ENCODE results near the gene PGC. TPM values are rescaled to one million over a fixed set of nuclear protein-coding genes. Genes with fewer than 3 reads are reported as not detected.

The PGC gene
- total RNA-seq, result 1 to 10 TPM in 1 of 3 donors, not detected in 2; 3.2 TPM

DNA sequence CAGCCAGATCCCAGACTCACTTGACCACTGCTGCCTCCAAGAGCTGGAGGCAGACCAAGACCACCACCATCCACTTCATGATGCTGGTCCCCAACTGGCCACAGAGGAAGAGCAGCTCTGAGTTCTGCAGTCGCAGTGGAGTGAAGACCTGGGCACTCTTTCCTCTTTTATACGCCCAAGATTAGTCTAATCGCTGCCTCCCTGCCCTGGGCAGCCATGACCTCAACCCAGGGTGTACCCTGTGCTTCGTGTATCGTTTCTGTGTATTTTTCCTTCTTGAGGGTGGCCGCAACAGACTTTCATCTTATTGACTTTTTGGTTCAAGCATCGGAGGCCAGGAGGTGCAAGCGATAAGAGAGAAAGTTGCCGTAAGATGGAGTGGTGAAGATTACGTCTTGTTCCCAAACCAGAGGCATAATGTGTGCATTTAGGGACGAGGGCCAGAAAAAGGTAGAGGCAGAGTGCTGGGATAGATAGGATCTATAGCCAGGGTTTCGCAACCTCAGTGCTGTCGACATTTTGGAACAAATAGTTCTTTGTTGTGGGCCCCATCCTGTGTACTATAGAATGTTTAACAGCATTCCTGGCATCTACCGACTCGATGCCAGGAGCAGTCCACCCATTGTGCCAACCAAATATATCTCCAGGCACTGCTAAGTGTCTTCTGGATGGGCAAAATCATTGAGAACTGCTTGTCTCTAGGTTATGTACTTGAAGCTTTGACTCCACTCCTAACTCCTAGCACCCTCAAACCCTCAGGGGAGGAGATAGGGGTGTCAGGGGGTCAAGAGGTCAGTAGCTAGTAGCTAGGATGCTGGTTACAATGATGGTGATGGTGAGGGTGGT, at the start of gene PGC:
PGC (minus strand) TSS at position 142 of the 846 bp plus-strand sequence; CDS start at position 79, 63 bp downstream.
- intact Hi-C loops (cut with DNase I; ENCODE audit: low total_unique reads), result no loop called here
- no peak within 1 kb of the TSS for H3K27ac ChIP-seq
- DNase-seq (ENCODE audit: low spot score in 2 of 2), result no peak
- H3K4me3 ChIP-seq, result no peak within 1 kb of the TSS
- H3K9me3 ChIP-seq, result no peaks in the 10 kb centered on the region
- H3K36me3 ChIP-seq, result no peaks in the 10 kb centered on the region
- H3K4me1 ChIP-seq, result no peaks in the 10 kb centered on the region
- TF ChIP-seq POLR2A (IDR thresholded peaks at IDR 0.05) (no peak), POLR2AphosphoS5 (IDR thresholded peaks at IDR 0.05) (no peak)
- TF ChIP-seq, protein P1, sequence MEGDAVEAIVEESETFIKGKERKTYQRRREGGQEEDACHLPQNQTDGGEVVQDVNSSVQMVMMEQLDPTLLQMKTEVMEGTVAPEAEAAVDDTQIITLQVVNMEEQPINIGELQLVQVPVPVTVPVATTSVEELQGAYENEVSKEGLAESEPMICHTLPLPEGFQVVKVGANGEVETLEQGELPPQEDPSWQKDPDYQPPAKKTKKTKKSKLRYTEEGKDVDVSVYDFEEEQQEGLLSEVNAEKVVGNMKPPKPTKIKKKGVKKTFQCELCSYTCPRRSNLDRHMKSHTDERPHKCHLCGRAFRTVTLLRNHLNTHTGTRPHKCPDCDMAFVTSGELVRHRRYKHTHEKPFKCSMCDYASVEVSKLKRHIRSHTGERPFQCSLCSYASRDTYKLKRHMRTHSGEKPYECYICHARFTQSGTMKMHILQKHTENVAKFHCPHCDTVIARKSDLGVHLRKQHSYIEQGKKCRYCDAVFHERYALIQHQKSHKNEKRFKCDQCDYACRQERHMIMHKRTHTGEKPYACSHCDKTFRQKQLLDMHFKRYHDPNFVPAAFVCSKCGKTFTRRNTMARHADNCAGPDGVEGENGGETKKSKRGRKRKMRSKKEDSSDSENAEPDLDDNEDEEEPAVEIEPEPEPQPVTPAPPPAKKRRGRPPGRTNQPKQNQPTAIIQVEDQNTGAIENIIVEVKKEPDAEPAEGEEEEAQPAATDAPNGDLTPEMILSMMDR (IDR thresholded peaks at IDR 0.05), result no peak
- H3K27me3 ChIP-seq, result no peaks in the 10 kb centered on the region

DNA sequence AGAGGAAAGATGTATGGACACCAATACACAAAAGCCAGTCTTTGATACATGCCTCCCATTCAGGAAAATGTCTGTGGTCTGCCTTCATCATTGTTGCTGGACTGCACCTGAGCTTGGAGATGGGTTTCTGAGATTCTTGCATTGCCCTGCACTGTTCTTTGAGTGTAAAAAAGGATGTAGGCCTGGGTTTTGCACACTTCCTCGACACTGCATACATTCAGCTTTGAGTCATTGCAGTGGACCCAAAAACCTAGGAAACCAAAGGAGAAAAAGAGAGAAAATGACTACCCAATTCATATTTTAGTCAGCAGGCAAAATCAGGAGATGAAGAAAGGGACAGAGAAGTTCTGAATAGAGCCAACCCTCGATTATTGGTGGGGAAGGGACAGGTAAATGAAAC, 49.3 kb upstream of the PGC start:
- no peak overlapping the region for H3K4me3 ChIP-seq
- no peak overlapping the region for H3K27ac ChIP-seq
- intact Hi-C loops (cut with DNase I; ENCODE audit: low total_unique reads), result no loop called here
- no peaks in the 10 kb centered on the region for H3K27me3 ChIP-seq
- no peaks in the 10 kb centered on the region for H3K9me3 ChIP-seq
- no peaks in the 10 kb centered on the region for H3K4me1 ChIP-seq
- H3K36me3 ChIP-seq, result no peaks in the 10 kb centered on the region
- TF ChIP-seq, protein P1 (IDR thresholded peaks at IDR 0.05), result no peak
- TF ChIP-seq POLR2AphosphoS5 (IDR thresholded peaks at IDR 0.05) (no peak), POLR2A (IDR thresholded peaks at IDR 0.05) (no peak)
- DNase-seq (ENCODE audit: low spot score in 2 of 2), result no peak

DNA sequence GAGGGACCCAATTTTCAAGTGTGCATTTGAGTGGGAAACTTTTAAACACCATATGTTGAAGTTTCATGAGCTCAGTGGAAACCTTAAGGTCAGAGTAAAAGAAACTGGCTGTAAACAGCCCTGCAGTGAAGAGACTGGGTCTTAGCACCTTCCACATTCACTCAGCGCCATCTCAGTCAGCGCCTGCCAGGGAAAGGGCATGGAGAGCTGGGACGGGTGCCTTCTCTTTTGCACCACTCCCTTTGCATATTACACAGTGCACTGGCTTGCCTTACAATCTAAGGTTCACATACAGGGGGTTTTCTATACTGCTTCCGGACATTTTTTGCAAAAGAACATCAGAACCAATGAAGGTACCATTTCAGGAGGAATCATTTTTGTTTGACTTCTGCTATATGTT, 44.8 kb upstream of the PGC start:
- no peaks in the 10 kb centered on the region for H3K27me3 ChIP-seq
- H3K4me3 ChIP-seq, result no peak overlapping the region
- intact Hi-C loops (cut with DNase I; ENCODE audit: low total_unique reads), result no loop called here
- H3K9me3 ChIP-seq, result no peaks in the 10 kb centered on the region
- no peak overlapping the region for H3K27ac ChIP-seq
- no peak for DNase-seq (ENCODE audit: low spot score in 2 of 2)
- TF ChIP-seq POLR2A (IDR thresholded peaks at IDR 0.05) (no peak), POLR2AphosphoS5 (IDR thresholded peaks at IDR 0.05) (no peak)
- TF ChIP-seq, protein P1 (IDR thresholded peaks at IDR 0.05), result no peak
- H3K4me1 ChIP-seq, result peaks cover 0 to 11% of the 10 kb centered on the region in 2 donors
- H3K36me3 ChIP-seq, result no peaks in the 10 kb centered on the region

DNA sequence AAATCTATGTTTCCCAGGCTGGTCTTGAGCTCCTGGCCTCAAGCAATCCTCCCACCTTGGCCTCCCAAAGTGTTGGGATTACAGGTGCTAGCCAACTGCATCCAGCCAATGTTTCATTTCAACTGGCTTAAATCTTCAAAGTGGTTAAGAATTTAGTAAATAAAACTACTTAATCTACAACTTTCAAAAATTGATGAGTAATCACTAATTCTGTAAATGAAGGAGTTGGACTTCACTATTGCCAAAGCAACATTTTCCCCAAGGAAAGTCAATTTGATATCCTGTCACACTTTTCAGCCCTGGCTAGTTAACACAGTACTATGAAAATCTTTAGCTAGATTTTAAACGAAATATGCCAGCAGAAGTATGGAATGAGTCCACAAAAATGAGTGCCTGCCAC, 44.1 kb upstream of the PGC start:
- TF ChIP-seq POLR2AphosphoS5 (IDR thresholded peaks at IDR 0.05) (no peak), POLR2A (IDR thresholded peaks at IDR 0.05) (no peak)
- TF ChIP-seq, protein P1 (IDR thresholded peaks at IDR 0.05), result no peak

DNA sequence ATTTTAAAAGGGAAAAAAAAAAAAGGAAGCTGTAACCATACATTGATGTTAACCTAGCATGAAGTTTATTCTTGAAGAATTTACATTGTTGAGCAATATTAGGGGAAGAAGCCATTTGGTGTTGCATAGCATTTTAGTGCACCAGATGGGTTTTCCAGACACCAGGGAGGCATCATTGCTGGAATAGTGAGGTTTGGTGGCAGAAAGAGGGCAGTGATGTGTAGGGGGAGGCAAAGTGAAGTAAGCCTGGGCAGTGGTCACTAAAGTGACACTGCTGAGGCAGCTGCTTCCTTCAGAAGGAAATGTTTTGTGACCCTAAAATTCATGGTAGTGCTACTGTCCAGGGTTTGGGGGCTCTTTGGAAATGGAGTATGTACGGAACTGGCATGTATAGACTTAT, 42.8 kb upstream of the PGC start:
- H3K4me3 ChIP-seq, result no peak overlapping the region
- H3K27me3 ChIP-seq, result no peaks in the 10 kb centered on the region
- intact Hi-C loops (cut with DNase I; ENCODE audit: low total_unique reads), result no loop called here
- no peaks in the 10 kb centered on the region for H3K36me3 ChIP-seq
- peaks cover 0 to 17% of the 10 kb centered on the region in 2 donors for H3K4me1 ChIP-seq
- TF ChIP-seq POLR2AphosphoS5 (IDR thresholded peaks at IDR 0.05) (no peak), POLR2A (IDR thresholded peaks at IDR 0.05) (no peak)
- TF ChIP-seq, protein P1 (IDR thresholded peaks at IDR 0.05), result no peak
- H3K9me3 ChIP-seq, result no peaks in the 10 kb centered on the region
- no peak overlapping the region for H3K27ac ChIP-seq
- DNase-seq (ENCODE audit: low spot score in 2 of 2), result no peak

More for the DNA sequence above, 44.1 kb upstream of the PGC start:
- intact Hi-C loops (cut with DNase I; ENCODE audit: low total_unique reads), result no loop called here
- no peak for DNase-seq (ENCODE audit: low spot score in 2 of 2)
- Histone ChIP-seq H3K27me3 (no peaks in the 10 kb centered on the region), H3K4me1 (peaks cover 0 to 11% of the 10 kb centered on the region in 2 donors), H3K9me3 (no peaks in the 10 kb centered on the region), H3K27ac (no peak overlapping the region), H3K36me3 (no peaks in the 10 kb centered on the region), H3K4me3 (no peak overlapping the region)
